Activated T-cell treated with anti-CD3 and anti-CD28 coated beads for 48 hours (primary cell): ENCODE data around the gene RETREG2.
"Not testable (repeated sequence)": the region's sequence is repeated elsewhere in the genome, so short reads cannot be mapped to it uniquely, and the experiment has no call there.

Experiments used
- DNase-seq: peaks from one replicate; pipeline ENCODE4 v3.0.0-alpha.2; 2020; ENCODE audit warnings: low read depth

Gene RETREG2

GRCh38 chr2:219197388-219197787 lies 19.3 kb downstream of the RETREG2 start:
- DNase-seq = no peak

GRCh38 chr2:219198974-219199373 lies 20.9 kb downstream of the RETREG2 start:
- no peak for DNase-seq

- DNase-seq = no peak
Measured at GRCh38 chr2:219199470-219200211, 21.6 kb downstream of the RETREG2 start.

GRCh38 chr2:219200502-219201326 lies 22.6 kb downstream of the RETREG2 start:
- DNase-seq = peak; percentile 24

DNA sequence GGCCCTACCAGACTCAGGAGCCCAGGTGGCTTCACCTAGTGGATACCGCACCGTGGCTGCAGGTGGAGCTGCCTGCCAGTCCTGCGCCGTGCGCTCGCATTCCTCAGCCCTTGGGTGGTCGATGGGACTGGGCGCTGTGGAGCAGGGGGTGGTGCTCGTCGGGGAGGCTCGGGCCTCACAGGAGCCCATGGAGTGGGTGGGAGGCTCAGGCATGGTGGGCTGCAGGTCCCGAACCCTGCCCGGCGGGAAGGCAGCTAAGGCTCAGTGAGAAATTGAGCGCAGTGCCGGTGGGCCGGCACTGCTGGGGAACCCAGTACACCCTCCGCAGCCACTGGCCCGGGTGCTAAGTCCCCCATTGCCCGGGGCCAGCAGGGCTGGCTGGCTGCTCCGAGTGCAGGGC lies 23.3 kb downstream of the RETREG2 start:
- DNase-seq = not testable (repeated sequence)

GRCh38 chr2:219204425-219205164 lies 26.5 kb downstream of the RETREG2 start:
- DNase-seq = no peak

DNA sequence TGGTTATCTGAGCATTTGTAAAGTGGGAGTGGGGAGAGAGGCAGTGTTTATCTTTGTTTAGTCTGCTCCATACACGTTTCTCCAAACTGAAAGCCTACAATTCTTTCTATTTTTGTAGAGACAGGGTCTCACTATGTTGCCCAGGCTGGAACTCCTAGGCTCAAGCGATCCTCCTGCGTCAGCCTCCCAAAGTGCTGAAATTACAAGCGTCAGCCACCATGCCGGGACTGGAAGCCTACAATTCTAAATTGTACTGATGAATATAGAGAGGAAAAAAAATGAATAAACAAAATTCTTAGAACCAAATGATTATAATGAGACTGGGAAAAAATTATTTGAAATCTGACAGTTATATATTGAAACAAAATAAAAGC lies 27.1 kb downstream of the RETREG2 start:
- DNase-seq = no peak

DNA sequence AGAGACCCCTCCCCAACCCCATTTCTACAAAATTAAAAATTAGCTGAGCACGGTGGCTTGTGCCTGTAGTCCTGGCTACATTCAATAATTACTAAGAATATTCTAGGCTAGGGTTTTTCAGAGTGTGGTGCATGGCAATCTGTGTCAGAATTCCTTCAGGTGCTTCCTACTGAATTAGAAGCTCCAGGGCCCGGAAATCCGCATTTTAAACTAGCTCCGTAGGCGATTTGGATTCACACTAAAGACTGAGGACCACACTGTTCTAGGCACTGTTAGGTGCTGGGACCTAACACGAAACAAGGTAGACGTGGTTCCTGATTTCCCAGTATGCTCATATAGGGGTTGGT lies 27.9 kb downstream of the RETREG2 start:
- DNase-seq = no peak

GRCh38 chr2:219206328-219207133 lies 28.5 kb downstream of the RETREG2 start, which contains the start of gene ZFAND2B:
ZFAND2B (plus strand) TSS chr2:219206782; CDS start chr2:219206988, 206 bp downstream.
- peak; percentile 96 for DNase-seq

DNA sequence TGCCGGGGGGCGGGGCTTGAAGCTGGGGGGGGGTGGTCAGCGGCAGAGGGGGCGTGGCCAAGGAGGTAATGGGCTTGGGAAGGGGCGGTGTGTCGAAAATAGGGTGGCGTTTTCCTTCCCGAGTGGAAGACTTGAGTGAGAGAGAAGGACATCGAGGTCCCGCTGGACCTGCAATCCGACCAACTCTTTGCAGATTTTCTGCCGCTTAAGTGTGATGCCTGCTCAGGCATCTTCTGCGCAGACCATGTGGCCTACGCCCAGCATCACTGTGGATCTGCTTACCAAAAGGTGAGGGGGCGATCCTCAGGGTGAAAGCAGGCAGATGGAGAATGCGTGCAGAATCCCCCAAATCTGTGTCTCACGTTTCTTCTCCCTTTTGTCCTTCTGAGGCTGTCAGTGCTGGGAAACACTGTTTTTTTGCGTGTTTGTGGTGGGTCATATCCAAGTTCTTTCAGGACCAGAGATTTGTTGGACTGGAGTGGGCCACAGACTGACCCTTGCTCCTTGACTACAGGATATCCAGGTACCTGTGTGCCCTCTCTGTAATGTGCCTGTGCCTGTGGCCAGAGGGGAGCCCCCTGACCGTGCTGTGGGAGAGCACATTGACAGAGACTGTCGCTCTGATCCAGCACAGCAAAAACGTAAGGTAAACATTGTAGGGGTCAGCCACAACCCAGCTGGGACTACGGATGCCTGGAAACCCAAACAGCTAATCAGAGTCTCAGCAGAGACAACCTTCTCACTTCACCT lies 29.2 kb downstream of the RETREG2 start:
- no peak for DNase-seq

DNA sequence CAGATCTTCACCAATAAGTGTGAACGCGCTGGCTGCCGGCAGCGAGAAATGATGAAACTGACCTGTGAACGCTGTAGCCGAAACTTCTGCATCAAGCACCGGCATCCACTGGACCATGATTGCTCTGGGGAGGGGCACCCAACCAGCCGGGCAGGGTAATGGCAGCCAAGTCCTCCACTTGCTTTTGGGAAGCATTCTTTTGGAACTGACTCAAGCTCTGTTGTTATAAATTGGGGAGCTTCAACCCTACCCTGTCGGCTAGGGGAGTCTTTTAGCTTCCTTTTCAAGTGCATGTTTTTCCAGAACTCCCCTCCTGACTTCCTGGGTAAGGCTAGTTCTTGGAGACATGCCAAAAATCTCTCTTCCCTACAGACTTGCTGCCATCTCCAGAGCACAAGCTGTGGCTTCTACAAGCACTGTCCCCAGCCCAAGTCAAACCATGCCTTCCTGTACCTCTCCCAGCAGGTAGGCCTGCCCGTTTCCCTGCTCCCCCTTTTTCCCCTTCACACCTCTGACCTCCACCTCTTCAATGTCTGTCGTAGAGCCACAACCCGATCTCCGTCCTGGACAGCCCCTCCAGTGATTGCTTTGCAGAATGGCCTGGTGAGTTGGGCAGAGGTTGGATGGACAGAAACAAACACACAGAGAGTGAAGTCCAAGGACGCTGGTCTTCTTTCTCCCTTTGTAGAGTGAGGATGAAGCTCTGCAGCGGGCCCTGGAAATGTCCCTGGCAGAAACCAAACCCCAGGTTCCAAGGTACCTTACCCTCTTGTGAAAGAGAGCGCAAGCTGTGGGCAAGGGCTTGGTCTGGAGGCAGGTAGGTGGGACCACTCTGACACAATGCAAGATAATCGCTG lies 30.0 kb downstream of the RETREG2 start:
- DNase-seq = no peak

- no peak for DNase-seq
Measured at GRCh38 chr2:219209236-219210195, 31.4 kb downstream of the RETREG2 start.

DNA sequence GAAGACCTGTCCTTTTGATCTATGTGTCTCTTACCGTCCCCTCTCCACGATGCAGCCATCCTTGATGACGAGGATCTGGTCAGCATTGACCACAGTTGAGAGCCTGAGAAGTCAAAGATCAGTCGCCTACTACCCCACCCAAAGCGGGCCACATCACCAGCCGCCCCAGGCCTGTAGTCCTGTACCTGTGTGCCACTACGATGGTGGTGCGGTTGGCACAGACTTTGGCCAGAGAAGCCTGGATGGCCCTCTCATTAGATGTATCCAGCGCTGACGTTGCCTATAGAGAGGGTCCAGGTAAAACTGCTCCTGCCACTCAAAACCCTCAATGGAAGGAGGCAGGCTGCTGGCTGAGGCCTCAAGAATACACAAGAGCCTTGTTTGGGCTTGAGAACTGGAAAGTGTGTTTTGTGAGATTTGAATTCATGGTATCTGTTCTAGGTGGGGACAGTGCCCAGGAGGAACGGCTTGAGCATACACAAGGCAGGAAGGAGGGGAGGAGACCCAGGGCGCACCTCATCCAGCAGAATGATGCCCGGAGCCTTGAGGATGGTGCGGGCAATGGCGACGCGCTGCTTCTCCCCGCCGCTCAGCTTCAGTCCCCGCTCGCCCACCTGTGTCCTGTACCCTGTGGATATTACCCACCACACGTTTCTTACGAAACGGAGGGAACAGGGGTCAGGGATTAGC lies 32.3 kb downstream of the RETREG2 start:
- no peak for DNase-seq

GRCh38 chr2:219210886-219211362 lies 32.8 kb downstream of the RETREG2 start:
- DNase-seq = no peak

- DNase-seq = no peak
Measured at GRCh38 chr2:219213026-219213415, 34.9 kb downstream of the RETREG2 start.

DNA sequence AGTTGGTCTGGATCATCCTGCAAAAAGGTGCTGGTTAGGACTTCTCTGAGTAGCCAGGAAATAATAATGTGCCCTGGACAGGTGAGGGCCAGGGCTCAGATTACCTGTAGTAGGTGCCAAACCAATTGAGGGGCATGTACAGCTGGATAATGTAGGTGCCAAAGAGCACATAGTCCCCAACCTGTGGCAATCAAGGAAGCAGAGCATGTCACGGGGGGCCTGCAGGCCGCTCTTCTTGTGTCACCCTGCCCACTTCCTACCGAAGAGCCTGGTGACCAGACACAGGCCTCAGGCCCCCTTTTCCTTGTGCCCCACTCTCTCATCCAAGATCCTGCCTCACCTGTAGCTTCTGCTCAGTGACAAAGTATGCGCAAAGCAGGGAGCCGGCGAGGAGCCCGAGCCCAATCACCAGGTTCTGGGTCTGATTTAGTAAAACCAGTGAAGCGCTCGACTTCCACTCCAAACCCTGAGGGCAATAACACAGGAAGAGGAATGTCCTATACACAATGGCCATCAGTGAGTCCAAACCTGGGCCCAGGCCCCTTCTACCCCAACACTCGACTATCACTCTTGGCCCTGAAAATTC lies 35.5 kb downstream of the RETREG2 start:
- no peak for DNase-seq

- no peak for DNase-seq
Measured at GRCh38 chr2:219214141-219214540, 36.1 kb downstream of the RETREG2 start.

- no peak for DNase-seq
Measured at GRCh38 chr2:219214786-219215185, 36.7 kb downstream of the RETREG2 start.
